Right atrium auricular region (tissue), 2 donors: ENCODE results near the gene PLA2G2D. TPM values are rescaled to one million over a fixed set of nuclear protein-coding genes. Genes with fewer than 3 reads are reported as not detected.
A peak's percentile ranks its signal among the peaks of the same experiment; 100 is the strongest.

ENCODE experiments used
- DNase-seq: peaks from one replicate; pipeline ENCODE4 v3.0.0-alpha.2; 2019; ENCODE audit warnings: low spot score
- H3K27ac ChIP-seq, 2 donors: fragments of 200-600 bp; sonication (generic); 1 replicate in 1 of 2; 2 replicates in 1 of 2; pipeline ENCODE4 v1.5.1; 2016 to 2019
- H3K27me3 ChIP-seq, 2 donors: fragments of 200-600 bp; sonication (generic); one replicate each; pipeline versions ENCODE4 v1.5.1 to v1.6.0; 2017 to 2019
- H3K36me3 ChIP-seq: fragments of 200-600 bp; sonication (generic); one replicate; pipeline ENCODE4 v1.5.1; 2016
- H3K4me1 ChIP-seq, 2 donors: fragments of 200-600 bp; sonication (generic); one replicate each; pipeline versions ENCODE4 v1.5.1 to v1.6.0; 2017 to 2019
- H3K4me3 ChIP-seq, 2 donors: fragments of 200-600 bp; sonication (generic); 1 replicate in 1 of 2; 2 replicates in 1 of 2; pipeline ENCODE4 v1.5.1; 2017 to 2019; ENCODE audit warnings: mild to moderate bottlenecking in 1 of 2, moderate library complexity in 1 of 2
- H3K9me3 ChIP-seq, 2 donors: fragments of 200-600 bp; sonication (generic); one replicate each; pipeline ENCODE4 v1.5.1; 2019
- CTCF ChIP-seq, 2 donors: fragments of 200-600 bp; sonication (generic); IDR thresholded peaks; one replicate each; pipeline ENCODE4 v1.5.1; 2019; ENCODE audit warnings: antibody characterized with exemption in 2 of 2
- total RNA-seq, 2 donors: library from RNA; depleted of rRNA; stranded (reverse); fragments of >200 nt; gene quantifications; one replicate each; pipeline ENCODE4 v1.1.0, GENCODE V29; 2016

Gene PLA2G2D
- total RNA-seq, 2 donors from 2014 or later: not detected

GRCh38 chr1:20090119-20090518, 29.2 kb downstream of the PLA2G2D start:
- H3K9me3 ChIP-seq: no peaks in the 10 kb centered on the region
- TF ChIP-seq CTCF (IDR thresholded peaks at IDR 0.05): no peak
- H3K36me3 ChIP-seq: peaks cover 58% of the 10 kb centered on the region
- no peaks in the 10 kb centered on the region for H3K27me3 ChIP-seq
- no peak overlapping the region for H3K4me3 ChIP-seq
- no peak for DNase-seq
- no peak overlapping the region for H3K27ac ChIP-seq
- H3K4me1 ChIP-seq: peaks cover 0 to 32% of the 10 kb centered on the region in 2 donors

- Histone ChIP-seq H3K9me3 (no peaks in the 10 kb centered on the region), H3K4me1 (peaks cover 0 to 35% of the 10 kb centered on the region in 2 donors), H3K4me3 (no peak overlapping the region), H3K27ac (no peak overlapping the region), H3K36me3 (peaks cover 64% of the 10 kb centered on the region), H3K27me3 (no peaks in the 10 kb centered on the region)
- no peak for DNase-seq
- TF ChIP-seq CTCF (IDR thresholded peaks at IDR 0.05): no peak
Observed at GRCh38 chr1:20089328-20090077, 29.8 kb downstream of the PLA2G2D start.

GRCh38 chr1:20087668-20088067, 31.7 kb downstream of the PLA2G2D start:
- H3K27me3 ChIP-seq: no peaks in the 10 kb centered on the region
- no peak overlapping the region for H3K4me3 ChIP-seq
- TF ChIP-seq CTCF (IDR thresholded peaks at IDR 0.05): peak in 1 of 2 donors; percentile 26
- H3K9me3 ChIP-seq: no peaks in the 10 kb centered on the region
- peaks cover 68% of the 10 kb centered on the region for H3K36me3 ChIP-seq
- no peak for DNase-seq
- no peak overlapping the region for H3K27ac ChIP-seq
- peaks cover 0 to 40% of the 10 kb centered on the region in 2 donors for H3K4me1 ChIP-seq

- no peak for TF ChIP-seq CTCF (IDR thresholded peaks at IDR 0.05)
- Histone ChIP-seq H3K27ac (no peak overlapping the region), H3K27me3 (no peaks in the 10 kb centered on the region), H3K9me3 (no peaks in the 10 kb centered on the region), H3K4me1 (peaks cover 0 to 49% of the 10 kb centered on the region in 2 donors), H3K4me3 (no peak overlapping the region), H3K36me3 (peaks cover 72% of the 10 kb centered on the region)
- DNase-seq: no peak
Observed at GRCh38 chr1:20086800-20087199, 32.5 kb downstream of the PLA2G2D start.

GRCh38 chr1:20083178-20083944, 36.0 kb downstream of the PLA2G2D start:
- no peaks in the 10 kb centered on the region for H3K27me3 ChIP-seq
- no peak for TF ChIP-seq CTCF (IDR thresholded peaks at IDR 0.05)
- H3K9me3 ChIP-seq: no peaks in the 10 kb centered on the region
- peaks cover 0 to 65% of the 10 kb centered on the region in 2 donors for H3K4me1 ChIP-seq
- H3K27ac ChIP-seq: peak overlapping the region; percentile 37 to 49
- H3K36me3 ChIP-seq: peaks cover 50% of the 10 kb centered on the region
- H3K4me3 ChIP-seq: no peak overlapping the region
- DNase-seq: no peak
